H1 (cell line): Measurements from ENCODE around the gene NEU2. TPM values are rescaled to one million over a fixed set of nuclear protein-coding genes. Genes with fewer than 3 reads are reported as not detected.

ENCODE experiments used
- CTCF ChIA-PET: fragments of 300-600 bp; sonication (Branson Sonifier 250); formaldehyde crosslinking; loops from one replicate; lab custom pipeline; 2021; ENCODE audit not compliant: partially characterized antibody; lab: Charles Lee
- POLR2A ChIA-PET: fragments of 300-600 bp; sonication (Branson Sonifier 250); formaldehyde crosslinking; loops from one replicate; lab custom pipeline; 2021; ENCODE audit warnings: inconsistent platforms; ENCODE audit not compliant: partially characterized antibody; lab: Charles Lee
- DNase-seq, 2 experiments: peaks; one replicate each; pipeline versions ENCODE4 v3.0.0 to v3.0.0-alpha.2; 2010 to 2022; ENCODE audit warnings: low spot score in 2 of 2, low read depth in 1 of 2, mixed read lengths in 1 of 2
- FAIRE-seq: peaks from 2 replicates; lab custom pipeline; 2011; peaks lifted over from hg19 to GRCh38; lab: Jason Lieb, UNC
- H2AFZ ChIP-seq: 2 replicates; pipeline ENCODE4 v1.8.1; 2012; ENCODE audit warnings: low read length, inconsistent platforms
- H2AK5ac ChIP-seq: 2 replicates; pipeline ENCODE4 v1.6.1; 2013; ENCODE audit warnings: low read depth, low read length
- H2BK120ac ChIP-seq: replicated peaks from 2 replicates; pipeline ENCODE3; 2013; ENCODE audit warnings: low read depth, low read length, inconsistent platforms
- H2BK12ac ChIP-seq: 2 replicates; pipeline ENCODE4 v1.6.1; 2013; ENCODE audit warnings: low read depth, low read length
- H2BK15ac ChIP-seq: 2 replicates; pipeline ENCODE4 v1.6.1; 2013; ENCODE audit warnings: low read length
- H2BK20ac ChIP-seq: 2 replicates; pipeline ENCODE4 v1.6.1; 2013; ENCODE audit warnings: low read length
- H2BK5ac ChIP-seq: 2 replicates; pipeline ENCODE4 v1.6.1; 2013; ENCODE audit warnings: low read depth, low read length
- H3K14ac ChIP-seq: 2 replicates; pipeline ENCODE4 v1.6.1; 2013; ENCODE audit warnings: inconsistent platforms; ENCODE audit not compliant: insufficient read length
- H3K18ac ChIP-seq: 2 replicates; pipeline ENCODE4 v1.6.1; 2013; ENCODE audit warnings: low read length; ENCODE audit errors: extremely low read depth
- H3K23ac ChIP-seq: 2 replicates; pipeline ENCODE4 v1.6.1; 2013; ENCODE audit warnings: inconsistent platforms; ENCODE audit not compliant: insufficient read length
- H3K23me2 ChIP-seq: 2 replicates; pipeline ENCODE4 v1.6.1; 2013; ENCODE audit warnings: low read depth, low read length
- H3K27ac ChIP-seq: 2 replicates; pipeline ENCODE4 v1.6.1; 2011; ENCODE audit warnings: low read depth, low read length, inconsistent platforms
- H3K27me3 ChIP-seq, 4 experiments: replicated peaks in 1 of 4; 1 replicate in 1 of 4; 2 replicates in 3 of 4; pipeline versions ENCODE4 v1.6.1 to v1.8.1; 2011 to 2013; ENCODE audit warnings: low read length in 3 of 4, mild to moderate bottlenecking in 3 of 4, inconsistent platforms in 2 of 4, mixed read lengths in 2 of 4, moderate library complexity in 1 of 4; ENCODE audit not compliant: control insufficient read depth in 3 of 4, insufficient read depth in 3 of 4; ENCODE audit errors: extremely low read depth in 1 of 4
- H3K36me3 ChIP-seq, 4 experiments: 2 replicates each; pipeline versions ENCODE4 v1.6.1 to v1.8.1; 2011 to 2013; ENCODE audit warnings: mild to moderate bottlenecking in 4 of 4, low read length in 3 of 4, moderate library complexity in 2 of 4, control low read depth in 1 of 4, inconsistent platforms in 1 of 4; ENCODE audit not compliant: insufficient read depth in 4 of 4, control insufficient read depth in 2 of 4
- H3K4ac ChIP-seq: replicated peaks from 2 replicates; pipeline ENCODE3; 2013; ENCODE audit warnings: low read length, low read depth, mixed read lengths, inconsistent platforms; ENCODE audit not compliant: insufficient read length
- H3K4me1 ChIP-seq, 4 experiments: replicated peaks in 1 of 4; 1 replicate in 1 of 4; 2 replicates in 3 of 4; pipeline versions ENCODE4 v1.6.1 to v1.8.1; 2011 to 2013; ENCODE audit warnings: low read length in 3 of 4, inconsistent platforms in 2 of 4, mixed read lengths in 1 of 4; ENCODE audit not compliant: insufficient read depth in 4 of 4, control insufficient read depth in 3 of 4
- H3K4me2 ChIP-seq, 2 experiments: 2 replicates each; pipeline versions ENCODE4 v1.6.1 to v1.8.1; 2011 to 2013; ENCODE audit warnings: low read depth in 2 of 2, low read length in 2 of 2, control low read depth in 1 of 2, inconsistent platforms in 1 of 2, mild to moderate bottlenecking in 1 of 2; ENCODE audit not compliant: insufficient read depth in 1 of 2
- H3K4me3 ChIP-seq, 4 experiments: fragments of 200-600, 300-600 bp in 1 of 4; sonication (generic), shearing (Covaris generic), sonication (Bioruptor Twin) in 1 of 4; 2 replicates each; pipeline versions ENCODE4 v1.5.1 to v1.8.1; 2011 to 2016; ENCODE audit warnings: low read length in 4 of 4, low read depth in 3 of 4, control low read depth in 2 of 4, inconsistent platforms in 2 of 4, mild to moderate bottlenecking in 2 of 4, mixed read lengths in 1 of 4, moderate library complexity in 1 of 4; ENCODE audit not compliant: insufficient read depth in 2 of 4; ENCODE audit errors: extremely low read depth in 1 of 4
- H3K56ac ChIP-seq: replicated peaks from 2 replicates; pipeline ENCODE3; 2013; ENCODE audit warnings: low read depth, mild to moderate bottlenecking, mixed read lengths, low read length, inconsistent platforms; ENCODE audit not compliant: insufficient read length
- H3K79me1 ChIP-seq: 2 replicates; pipeline ENCODE4 v1.6.1; 2013; ENCODE audit warnings: low read depth, low read length, control low read depth
- H3K79me2 ChIP-seq, 2 experiments: 2 replicates each; pipeline versions ENCODE4 v1.6.1 to v1.8.1; 2012 to 2013; ENCODE audit warnings: low read length in 2 of 2, mild to moderate bottlenecking in 2 of 2, inconsistent platforms in 1 of 2; ENCODE audit not compliant: insufficient read depth in 2 of 2, control insufficient read depth in 1 of 2
- H3K9ac ChIP-seq, 4 experiments: replicated peaks in 1 of 4; 1 replicate in 1 of 4; 2 replicates in 3 of 4; pipeline versions ENCODE4 v1.6.1 to v1.8.1; 2011 to 2013; ENCODE audit warnings: low read depth in 3 of 4, low read length in 3 of 4, control low read depth in 2 of 4, mild to moderate bottlenecking in 2 of 4, moderate library complexity in 2 of 4, inconsistent platforms in 1 of 4; ENCODE audit errors: extremely low read depth in 1 of 4
- H3K9me3 ChIP-seq, 2 experiments: 2 replicates each; pipeline versions ENCODE4 v1.6.1 to v1.8.1; 2012 to 2013; ENCODE audit warnings: mild to moderate bottlenecking in 2 of 2, moderate library complexity in 2 of 2, control low read depth in 1 of 2, inconsistent platforms in 1 of 2, low read depth in 1 of 2, low read length in 1 of 2, mixed read lengths in 1 of 2; ENCODE audit not compliant: insufficient read depth in 2 of 2
- H4K20me1 ChIP-seq, 2 experiments: replicated peaks in 1 of 2; 2 replicates each; pipeline versions ENCODE3 to v1.8.1; 2011 to 2013; ENCODE audit warnings: inconsistent platforms in 2 of 2, low read length in 2 of 2, mild to moderate bottlenecking in 1 of 2; ENCODE audit not compliant: insufficient read depth in 2 of 2, control insufficient read depth in 1 of 2
- H4K5ac ChIP-seq: 2 replicates; pipeline ENCODE4 v1.6.1; 2013; ENCODE audit warnings: low read length, low read depth, mixed read lengths, inconsistent platforms; ENCODE audit not compliant: insufficient read length
- H4K8ac ChIP-seq: 2 replicates; pipeline ENCODE4 v1.8.0; 2013; ENCODE audit warnings: mild to moderate bottlenecking, moderate library complexity, low read length, inconsistent platforms; ENCODE audit not compliant: insufficient read depth; ENCODE audit errors: extremely low read depth
- H4K91ac ChIP-seq: replicated peaks from 2 replicates; pipeline ENCODE3; 2013; ENCODE audit warnings: low read length, mixed read lengths, inconsistent platforms; ENCODE audit not compliant: insufficient read length
- ASH2L ChIP-seq: fragments of 200-600, 300-600 bp; sonication (generic); IDR thresholded peaks from one replicate; pipeline ENCODE4 v1.7.1; 2017; ENCODE audit warnings: low read length
- ATF2 ChIP-seq: IDR thresholded peaks from 2 replicates; pipeline ENCODE4 v1.6.1; 2012; ENCODE audit warnings: low read length, inconsistent platforms
- BCL11A ChIP-seq, 2 experiments: IDR thresholded peaks; one replicate each; pipeline ENCODE4 v1.6.1; 2011; ENCODE audit warnings: low read depth in 2 of 2, low read length in 2 of 2, mild to moderate bottlenecking in 2 of 2
- CHD2 ChIP-seq: IDR thresholded peaks from 2 replicates; pipeline ENCODE4 v1.6.1; 2012; ENCODE audit warnings: low read length, improper control_type of control experiment
- HDAC2 ChIP-seq, 2 experiments: fragments of 300-600 bp in 1 of 2; sonication (generic) in 1 of 2; IDR thresholded peaks; 2 replicates each; pipeline ENCODE4 v1.6.1; 2011 to 2012; ENCODE audit warnings: low read depth in 2 of 2, low read length in 2 of 2, mild to moderate bottlenecking in 2 of 2, moderate library complexity in 2 of 2, borderline replicate concordance in 1 of 2, inconsistent platforms in 1 of 2
- JUN ChIP-seq: IDR thresholded peaks from 2 replicates; pipeline ENCODE4 v1.6.1; 2011; ENCODE audit warnings: low read depth, mild to moderate bottlenecking, improper control_type of control experiment, low read length
- NANOG ChIP-seq: IDR thresholded peaks from 2 replicates; pipeline ENCODE4 v1.6.1; 2011; ENCODE audit warnings: low read length, low read depth, mild to moderate bottlenecking, inconsistent platforms; ENCODE audit not compliant: insufficient read depth, poor library complexity, severe bottlenecking
- SIRT6 ChIP-seq: IDR thresholded peaks from one replicate; pipeline ENCODE4 v1.7.1; 2012; ENCODE audit warnings: low read length, inconsistent platforms
- SIX5 ChIP-seq: IDR thresholded peaks from 2 replicates; pipeline ENCODE4 v1.6.1; 2011; ENCODE audit warnings: mild to moderate bottlenecking, low read depth, low read length
- TAF7 ChIP-seq: optimal IDR thresholded peaks from 2 replicates; pipeline ENCODE3; 2011; ENCODE audit warnings: low read depth, mild to moderate bottlenecking, inconsistent platforms, low read length, moderate library complexity, borderline replicate concordance
- ZNF274 ChIP-seq: IDR thresholded peaks from 2 replicates; pipeline ENCODE4 v1.7.0; 2012; ENCODE audit warnings: low read length, borderline replicate concordance; ENCODE audit errors: extremely low read depth
- WGBS, 2 experiments: shearing (Covaris generic) in 1 of 2; methylation state at CpG; one replicate each; pipeline versions ENCODE4 v1.1.6 to v1.1.7; 2013 to 2015; ENCODE audit warnings: low lambda C conversion rate in 2 of 2, mixed read lengths in 2 of 2, inconsistent platforms in 1 of 2, low coverage in 1 of 2, missing lambda C conversion rate in 1 of 2; ENCODE audit not compliant: insufficient replicate concordance in 2 of 2, insufficient coverage in 1 of 2, insufficient read length in 1 of 2; ENCODE audit errors: extremely low coverage in 1 of 2, missing lambda C conversion rate in 1 of 2; 5-methylcytosine and 5-hydroxymethylcytosine counted together
- polyA plus RNA-seq, 7 experiments: library from polyadenylated mRNA; depleted of rRNA in 3 of 7; stranded (reverse) in 5 of 7; unstranded in 2 of 7; fragments of >200 nt in 5 of 7; fragments of 200-250 nt in 2 of 7; gene quantifications; 1 replicate in 5 of 7; 2 replicates in 1 of 7; 4 replicates in 1 of 7; pipeline versions ENCODE4 v1.2.1 to v1.2.3, GENCODE V29; 2011 to 2013; ENCODE audit warnings: missing spikeins in 2 of 7, mixed read lengths in 2 of 7
- total RNA-seq: library from RNA; stranded (reverse); fragmentation: NEBNext Ultra II Directional; extraction: Animal tissue kit (Norgen Biotek cat#: 25700); gene quantifications from 2 replicates; pipeline ENCODE4 v1.2.1, GENCODE V29; 2021

The NEU2 gene
- total and polyA plus RNA-seq, 2 of the 8 experiments (the other 6 are each of a cell fraction or from before 2014, with no cell fraction given) = 0.12 TPM; not detected in 1

- no peaks in the 10 kb centered on the region for H3K9me3 ChIP-seq
- no peak overlapping the region for H3K4me2 ChIP-seq
- H3K79me1 ChIP-seq = no peaks in the 10 kb centered on the region
- POLR2A ChIA-PET = interaction anchor here (1.5 to 1.6 kb wide), 3 partner anchors 10 to 44 kb away, joined by 3 to 7 read pairs (median 6); no protein-coding TSS in a partner anchor
- no peak overlapping the region for H2AK5ac ChIP-seq
- H2BK20ac ChIP-seq = no peak overlapping the region
- H2AFZ ChIP-seq = no peak overlapping the region
- H3K79me2 ChIP-seq = no peaks in the 10 kb centered on the region
- H3K14ac ChIP-seq = no peak overlapping the region
- no peak overlapping the region for H2BK120ac ChIP-seq
- H2BK12ac ChIP-seq = 0 out of 2 replicates have a peak overlapping the region, but pooled peaks have one; percentile 43
- no peak overlapping the region for H2BK5ac ChIP-seq
- FAIRE-seq (no peak), DNase-seq (no peak)
- no peaks in the 10 kb centered on the region for H3K23me2 ChIP-seq
- H3K23ac ChIP-seq = no peak overlapping the region
- H4K91ac ChIP-seq = no peak overlapping the region
- no peak overlapping the region for H3K27ac ChIP-seq
- no peaks in the 10 kb centered on the region for H3K4me1 ChIP-seq
- no peak overlapping the region for H4K5ac ChIP-seq
- H4K20me1 ChIP-seq = no peaks in the 10 kb centered on the region
- no peak overlapping the region for H4K8ac ChIP-seq
- CTCF ChIA-PET = interaction anchor here (0.9 to 2.2 kb wide), 6 partner anchors 9 to 58 kb away, joined by 3 to 9 read pairs (median 4); partner anchors contain the start of gene NEU2
- no peaks in the 10 kb centered on the region for H3K36me3 ChIP-seq
- H3K56ac ChIP-seq = no peak overlapping the region
- H3K4ac ChIP-seq = no peak overlapping the region
- TF ChIP-seq JUN = no peak
- TF ChIP-seq CHD2 = no peak
- TF ChIP-seq HDAC2 (IDR thresholded peaks at IDR 0.05; ENCODE audit: borderline replicate concordance in 1 of 2, low read depth in 2 of 2, low read length in 2 of 2) = no peak
- no peak for TF ChIP-seq SIRT6
- TF ChIP-seq BCL11A (IDR thresholded peaks at IDR 0.05; ENCODE audit: low read depth in 2 of 2, low read length in 2 of 2) = no peak
- TF ChIP-seq SIX5 = no peak
- no peak for TF ChIP-seq NANOG
- no peak for TF ChIP-seq TAF7
- no peak for TF ChIP-seq ZNF274
- no peak for TF ChIP-seq ASH2L
- TF ChIP-seq ATF2 = no peak
- H3K27me3 ChIP-seq = no peaks in the 10 kb centered on the region; a peak in 1 of 7 replicates
- H3K9ac ChIP-seq = no peak overlapping the region
- H3K18ac ChIP-seq = no peak overlapping the region
- 89% methylated on average over 10 of the region's 10 CpGs; no CpG with 5 or more reads in 1 of the 2 experiments for WGBS, 2 experiments
- no peak overlapping the region for H3K4me3 ChIP-seq
- no peak overlapping the region for H2BK15ac ChIP-seq
Measured at GRCh38 chr2:233041722-233042323, 9.4 kb downstream of the NEU2 start.
